ENCODE results near the gene ATP2A3. TPM values are rescaled to one million over a fixed set of nuclear protein-coding genes. Genes with fewer than 3 reads are reported as not detected.
A peak's percentile ranks its signal among the peaks of the same experiment; 100 is the strongest.

The ATP2A3 gene
- total RNA-seq, 1 donor from 2014 or later, result 1.5 TPM

DNA sequence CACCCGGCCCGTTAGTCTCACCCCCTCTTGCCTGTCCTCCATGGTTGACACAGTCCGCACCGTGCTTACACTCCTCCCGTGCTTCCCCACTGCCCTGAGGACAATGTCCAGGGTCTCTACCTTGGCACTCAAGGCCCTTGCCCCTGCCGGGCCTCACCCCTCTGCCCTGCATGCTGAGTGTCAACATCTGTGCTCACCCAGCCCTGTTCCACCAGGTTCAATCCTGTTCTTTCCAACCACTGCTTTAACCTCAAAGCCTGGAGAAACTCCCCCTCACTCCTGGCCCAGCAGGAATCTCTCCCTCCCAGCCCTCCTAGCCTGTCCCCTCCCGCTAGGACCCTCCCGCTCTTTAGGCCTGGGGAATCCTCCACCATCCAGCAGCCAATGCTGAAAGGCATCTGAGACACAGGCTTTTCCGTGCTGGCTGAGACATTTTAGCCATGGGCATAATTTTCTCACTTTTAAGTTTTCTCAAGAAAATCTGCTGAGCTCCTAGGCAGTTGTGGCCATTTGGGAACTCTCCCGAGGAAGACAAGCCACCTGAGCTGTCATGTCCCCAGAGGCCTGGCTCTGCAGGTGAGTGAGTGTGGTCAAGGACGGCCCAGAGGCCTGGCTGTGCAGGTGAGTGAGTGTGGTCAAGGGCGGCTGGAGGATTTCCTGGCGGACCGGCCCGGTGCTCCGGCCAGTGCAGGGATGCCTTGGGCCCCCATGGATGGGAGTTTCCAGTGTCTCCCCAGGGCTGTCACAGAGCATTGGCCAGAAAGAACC lies 37.2 kb downstream of the ATP2A3 start:
- no peak for FAIRE-seq
- H3K4me3 ChIP-seq (ENCODE audit: insufficient read depth, low read depth, low read length), result no peak overlapping the region

DNA sequence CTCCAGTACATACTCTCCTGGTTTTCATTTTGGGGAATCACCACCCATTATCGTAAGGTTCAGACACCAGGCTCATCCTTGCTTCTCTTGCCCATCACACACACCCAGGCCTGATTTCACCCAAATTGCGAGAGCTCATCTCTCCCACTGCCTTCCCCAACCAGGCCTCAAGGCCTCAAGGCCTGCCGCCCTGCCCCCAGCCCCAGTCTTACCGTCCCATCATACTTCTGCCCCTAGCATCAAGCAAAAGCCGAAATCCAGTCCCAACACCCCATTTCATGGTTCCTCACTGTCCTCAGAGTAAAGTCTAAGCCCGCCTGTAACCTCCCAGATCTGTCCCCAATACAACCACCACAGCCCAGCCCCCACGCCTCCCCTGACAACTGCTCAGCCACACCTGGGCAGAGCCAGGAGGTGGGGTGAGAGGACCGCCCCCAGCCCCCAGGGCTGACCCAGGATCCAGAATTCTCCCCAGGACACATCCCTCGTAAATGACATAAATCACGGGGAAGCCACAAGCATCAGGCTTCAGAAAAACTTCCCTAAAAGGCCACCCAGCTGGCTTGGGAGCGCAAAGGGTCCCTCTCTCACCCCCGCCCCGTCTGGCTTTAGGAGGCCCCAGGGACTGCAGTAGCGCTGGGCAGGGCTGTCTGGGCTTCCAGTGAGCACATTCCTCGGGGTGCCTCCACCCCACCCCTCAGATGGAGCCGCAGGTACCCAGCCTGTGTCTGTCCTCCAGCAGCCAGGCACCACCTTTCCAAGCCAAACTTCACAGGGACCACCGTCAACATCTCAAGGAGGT lies 38.4 kb downstream of the ATP2A3 start:
- Mint-ChIP-seq H3K9me3 (ENCODE audit: unreplicated experiment) (no peaks in the 10 kb centered on the region), H3K27ac (ENCODE audit: unreplicated experiment) (no peak overlapping the region), H3K36me3 (ENCODE audit: low read depth, unreplicated experiment) (no peaks in the 10 kb centered on the region), H3K4me1 (ENCODE audit: low read depth, unreplicated experiment) (peaks cover 10% of the 10 kb centered on the region), H3K4me3 (ENCODE audit: unreplicated experiment) (no peak overlapping the region), H3K27me3 (ENCODE audit: low read depth, unreplicated experiment) (peaks cover 14% of the 10 kb centered on the region)
- Histone ChIP-seq H3K4me3 (ENCODE audit: insufficient read depth, low read depth, low read length) (no peak overlapping the region), H3K9ac (ENCODE audit: low read length) (no peak overlapping the region), H3K9me3 (ENCODE audit: insufficient read depth, low read depth, low read length) (no peaks in the 10 kb centered on the region), H3K4me1 (ENCODE audit: insufficient read depth, low read length) (peaks cover 5% of the 10 kb centered on the region), H3K27ac (ENCODE audit: low read depth, low read length) (no peak overlapping the region), H2AFZ (ENCODE audit: low read depth, low read length) (no peak overlapping the region), H3K79me2 (ENCODE audit: insufficient read depth, low read length) (no peaks in the 10 kb centered on the region), H3K36me3 (ENCODE audit: insufficient read depth, low read length) (no peaks in the 10 kb centered on the region), H3K4me2 (ENCODE audit: low read length) (no peak overlapping the region), H4K20me1 (ENCODE audit: insufficient read depth, low read length) (no peaks in the 10 kb centered on the region), H3K27me3 (ENCODE audit: insufficient read depth, low read length) (peaks cover 3% of the 10 kb centered on the region)
- DNase-seq (ENCODE audit: low read depth) (no peak), FAIRE-seq (no peak)
- TF ChIP-seq, protein P1, sequence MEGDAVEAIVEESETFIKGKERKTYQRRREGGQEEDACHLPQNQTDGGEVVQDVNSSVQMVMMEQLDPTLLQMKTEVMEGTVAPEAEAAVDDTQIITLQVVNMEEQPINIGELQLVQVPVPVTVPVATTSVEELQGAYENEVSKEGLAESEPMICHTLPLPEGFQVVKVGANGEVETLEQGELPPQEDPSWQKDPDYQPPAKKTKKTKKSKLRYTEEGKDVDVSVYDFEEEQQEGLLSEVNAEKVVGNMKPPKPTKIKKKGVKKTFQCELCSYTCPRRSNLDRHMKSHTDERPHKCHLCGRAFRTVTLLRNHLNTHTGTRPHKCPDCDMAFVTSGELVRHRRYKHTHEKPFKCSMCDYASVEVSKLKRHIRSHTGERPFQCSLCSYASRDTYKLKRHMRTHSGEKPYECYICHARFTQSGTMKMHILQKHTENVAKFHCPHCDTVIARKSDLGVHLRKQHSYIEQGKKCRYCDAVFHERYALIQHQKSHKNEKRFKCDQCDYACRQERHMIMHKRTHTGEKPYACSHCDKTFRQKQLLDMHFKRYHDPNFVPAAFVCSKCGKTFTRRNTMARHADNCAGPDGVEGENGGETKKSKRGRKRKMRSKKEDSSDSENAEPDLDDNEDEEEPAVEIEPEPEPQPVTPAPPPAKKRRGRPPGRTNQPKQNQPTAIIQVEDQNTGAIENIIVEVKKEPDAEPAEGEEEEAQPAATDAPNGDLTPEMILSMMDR (IDR thresholded peaks at IDR 0.05; ENCODE audit: insufficient read depth, low read depth, low read length), result no peak
- no peak for TF ChIP-seq EZH2 (IDR thresholded peaks at IDR 0.05; ENCODE audit: insufficient read depth, low read length)

More for the DNA sequence above, 37.2 kb downstream of the ATP2A3 start:
- peaks cover 10% of the 10 kb centered on the region for H3K4me1 Mint-ChIP-seq (ENCODE audit: low read depth, unreplicated experiment)
- H3K36me3 ChIP-seq (ENCODE audit: insufficient read depth, low read length), result no peaks in the 10 kb centered on the region
- H3K4me1 ChIP-seq (ENCODE audit: insufficient read depth, low read length), result peaks cover 2% of the 10 kb centered on the region
- H3K4me2 ChIP-seq (ENCODE audit: low read length), result no peak overlapping the region
- H3K4me3 Mint-ChIP-seq (ENCODE audit: unreplicated experiment), result no peak overlapping the region
- peak overlapping the region; percentile 48 for H3K27ac Mint-ChIP-seq (ENCODE audit: unreplicated experiment)
- peaks cover 19% of the 10 kb centered on the region for H3K27me3 Mint-ChIP-seq (ENCODE audit: low read depth, unreplicated experiment)
- H3K36me3 Mint-ChIP-seq (ENCODE audit: low read depth, unreplicated experiment), result no peaks in the 10 kb centered on the region
- no peak overlapping the region for H3K9ac ChIP-seq (ENCODE audit: low read length)
- H3K27ac ChIP-seq (ENCODE audit: low read depth, low read length), result no peak overlapping the region
- peaks cover 3% of the 10 kb centered on the region for H3K27me3 ChIP-seq (ENCODE audit: insufficient read depth, low read length)
- no peaks in the 10 kb centered on the region for H4K20me1 ChIP-seq (ENCODE audit: insufficient read depth, low read length)
- no peak overlapping the region for H2AFZ ChIP-seq (ENCODE audit: low read depth, low read length)
- H3K9me3 Mint-ChIP-seq (ENCODE audit: unreplicated experiment), result no peaks in the 10 kb centered on the region
- no peak for DNase-seq (ENCODE audit: low read depth)
- no peaks in the 10 kb centered on the region for H3K79me2 ChIP-seq (ENCODE audit: insufficient read depth, low read length)
- TF ChIP-seq, protein P1 (IDR thresholded peaks at IDR 0.05; ENCODE audit: insufficient read depth, low read depth, low read length), result no peak
- TF ChIP-seq EZH2 (IDR thresholded peaks at IDR 0.05; ENCODE audit: insufficient read depth, low read length), result no peak
- H3K9me3 ChIP-seq (ENCODE audit: insufficient read depth, low read depth, low read length), result no peaks in the 10 kb centered on the region

Data from astrocyte (in vitro differentiated cells and primary cell).